CD4-positive, alpha-beta T cell (primary cell): ENCODE results near the gene FOXD4L6. TPM values are rescaled to one million over a fixed set of nuclear protein-coding genes. Genes with fewer than 3 reads are reported as not detected.
"Not testable (repeated sequence)": the region's sequence is repeated elsewhere in the genome, so short reads cannot be mapped to it uniquely, and the experiment has no call there.

Source experiments
- ATAC-seq: fragments of 200-7000 bp; cut with Tn5 transposase; one replicate; pipeline ENCODE4 v1.10.0; 2022; ENCODE audit warnings: mild to moderate bottlenecking; ENCODE audit not compliant: poor library complexity
- CTCF ChIA-PET: fragments of 350-600 bp; sonication (Branson Sonifier 250); formaldehyde crosslinking; loops from one replicate; lab custom pipeline; 2021; ENCODE audit warnings: antibody characterized with exemption, inconsistent platforms; lab: Charles Lee
- POLR2A ChIA-PET: fragments of 350-600 bp; sonication (Branson Sonifier 250); formaldehyde crosslinking; loops from one replicate; lab custom pipeline; 2021; ENCODE audit warnings: antibody characterized with exemption, inconsistent platforms; lab: Charles Lee
- DNase-seq, 14 experiments: peaks; one replicate each; pipeline ENCODE4 v3.0.0-alpha.2; 2013 to 2020; ENCODE audit warnings: mixed read lengths in 2 of 14
- H3K27ac ChIP-seq, 2 donors: one replicate each; pipeline versions ENCODE4 v1.5.1 to v1.7.0; 2013; ENCODE audit warnings: low read length in 2 of 2, low read depth in 1 of 2, mild to moderate bottlenecking in 1 of 2
- H3K27me3 ChIP-seq, 2 experiments: 1 replicate in 1 of 2; 2 replicates in 1 of 2; pipeline versions ENCODE4 v1.6.1 to v1.7.0; 2013; ENCODE audit warnings: low read length in 2 of 2, control low read depth in 1 of 2, mild to moderate bottlenecking in 1 of 2, moderate library complexity in 1 of 2; ENCODE audit not compliant: insufficient read depth in 2 of 2, control insufficient read depth in 1 of 2
- H3K36me3 ChIP-seq: one replicate; pipeline ENCODE4 v1.6.1; 2013; ENCODE audit warnings: low read length, control low read depth; ENCODE audit not compliant: insufficient read depth
- H3K4me1 ChIP-seq: one replicate; pipeline ENCODE4 v1.6.1; 2013; ENCODE audit warnings: low read length, control low read depth; ENCODE audit not compliant: insufficient read depth
- H3K4me3 ChIP-seq: one replicate; pipeline ENCODE4 v1.5.1; 2013; ENCODE audit warnings: mild to moderate bottlenecking, low read length, moderate library complexity
- H3K9me3 ChIP-seq, 2 experiments: 1 replicate in 1 of 2; 2 replicates in 1 of 2; pipeline versions ENCODE4 v1.6.1 to v1.7.0; 2013; ENCODE audit warnings: low read length in 2 of 2, mild to moderate bottlenecking in 2 of 2, control low read depth in 1 of 2, moderate library complexity in 1 of 2; ENCODE audit not compliant: control insufficient read depth in 1 of 2, insufficient read depth in 1 of 2
- H3K27ac Mint-ChIP-seq: one replicate; pipeline ENCODE4 v1.8.0; 2020; ENCODE audit warnings: mixed read lengths
- H3K27me3 Mint-ChIP-seq: one replicate; pipeline ENCODE4 v1.8.0; 2021; ENCODE audit warnings: mixed read lengths
- H3K36me3 Mint-ChIP-seq: one replicate; pipeline ENCODE4 v1.8.0; 2021; ENCODE audit warnings: low read depth, mixed read lengths
- H3K4me1 Mint-ChIP-seq: one replicate; pipeline ENCODE4 v1.8.0; 2021; ENCODE audit warnings: low read depth, mixed read lengths
- H3K4me3 Mint-ChIP-seq: one replicate; pipeline ENCODE4 v1.8.0; 2020; ENCODE audit warnings: mild to moderate bottlenecking, mixed read lengths
- H3K9me3 Mint-ChIP-seq: one replicate; pipeline ENCODE4 v1.8.0; 2020; ENCODE audit warnings: mixed read lengths
- intact Hi-C, 2 experiments: fragments of 100-400 bp; cut with DNase I in 1 of 2; cut with micrococcal nuclease in 1 of 2; formaldehyde crosslinking; loops; one replicate each; pipeline versions ENCODE4 v1.15.1 to v1.9.0; 2023 to 2025; cut with DNase I, micrococcal nuclease
- total RNA-seq, 174 experiments: library from RNA in 2 of 174; stranded (reverse) in 2 of 174; gene quantifications; one replicate each; pipeline ENCODE4 v1.2.3 and lab custom pipeline; 2021 to 2026

FOXD4L6 gene
- total RNA-seq, 2 experiments from 2014 or later: not detected

- H3K4me1 Mint-ChIP-seq, H3K9me3 ChIP-seq, CTCF ChIA-PET, DNase-seq, H3K4me3 ChIP-seq, H3K4me1 ChIP-seq, H3K36me3 ChIP-seq, intact Hi-C loops, H3K9me3 Mint-ChIP-seq, ATAC-seq, POLR2A ChIA-PET, H3K4me3 Mint-ChIP-seq, H3K27me3 ChIP-seq, H3K27ac ChIP-seq, H3K36me3 Mint-ChIP-seq, H3K27ac Mint-ChIP-seq: not testable (repeated sequence)
- H3K27me3 Mint-ChIP-seq: peaks cover 38% of the 10 kb centered on the region
Measured at GRCh38 chr9:41079464-41079863, 49.0 kb downstream of the FOXD4L6 start.

- H3K4me3 Mint-ChIP-seq, H3K4me1 ChIP-seq, H3K27me3 ChIP-seq, ATAC-seq, H3K36me3 Mint-ChIP-seq, H3K36me3 ChIP-seq, H3K9me3 Mint-ChIP-seq, H3K9me3 ChIP-seq, H3K27ac Mint-ChIP-seq, H3K27ac ChIP-seq, DNase-seq, intact Hi-C loops, H3K4me3 ChIP-seq, POLR2A ChIA-PET, H3K4me1 Mint-ChIP-seq, CTCF ChIA-PET: not testable (repeated sequence)
- peaks cover 48% of the 10 kb centered on the region for H3K27me3 Mint-ChIP-seq
Measured at GRCh38 chr9:41077586-41077985, 50.9 kb downstream of the FOXD4L6 start.

Other genes with a start within 250 kb of the FOXD4L6 start
- 1 to 10 TPM; 5.8 to 8.9 TPM for gene ZNG1F, start 60.6 kb upstream of the FOXD4L6 start, total RNA-seq